Glutamatergic neuron (in vitro differentiated cells): ENCODE data around the gene SSRP1. TPM values are rescaled to one million over a fixed set of nuclear protein-coding genes. Genes with fewer than 3 reads are reported as not detected.
A peak's percentile ranks its signal among the peaks of the same experiment; 100 is the strongest.

Source experiments
- DNase-seq: peaks from one replicate; pipeline ENCODE4 v3.0.0; 2022
- H3K27ac Mint-ChIP-seq: one replicate; pipeline ENCODE4 v1.8.0; 2020; ENCODE audit warnings: mild to moderate bottlenecking, mixed read lengths, inconsistent platforms; ENCODE audit not compliant: unreplicated experiment
- H3K27me3 Mint-ChIP-seq: one replicate; pipeline ENCODE4 v1.8.0; 2020; ENCODE audit warnings: mild to moderate bottlenecking, moderate library complexity, mixed read lengths, inconsistent platforms; ENCODE audit not compliant: unreplicated experiment
- H3K36me3 Mint-ChIP-seq: one replicate; pipeline ENCODE4 v1.8.0; 2020; ENCODE audit warnings: mild to moderate bottlenecking, mixed read lengths, inconsistent platforms; ENCODE audit not compliant: unreplicated experiment
- H3K4me1 Mint-ChIP-seq: one replicate; pipeline ENCODE4 v1.8.0; 2020; ENCODE audit warnings: mild to moderate bottlenecking, low read depth, mixed read lengths, inconsistent platforms; ENCODE audit not compliant: unreplicated experiment
- H3K4me3 Mint-ChIP-seq: one replicate; pipeline ENCODE4 v1.8.0; 2020; ENCODE audit warnings: mild to moderate bottlenecking, mixed read lengths, inconsistent platforms; ENCODE audit not compliant: unreplicated experiment
- H3K9me3 Mint-ChIP-seq: one replicate; pipeline ENCODE4 v1.8.0; 2020; ENCODE audit warnings: mild to moderate bottlenecking, moderate library complexity, mixed read lengths, inconsistent platforms; ENCODE audit not compliant: unreplicated experiment
- CTCF ChIP-seq: fragments of 200-600 bp; sonication (generic); IDR thresholded peaks from one replicate; pipeline ENCODE4 v1.5.0; 2021; ENCODE audit not compliant: partially characterized antibody, unreplicated experiment
- total RNA-seq: library from RNA; stranded (reverse); fragmentation: NEBNext Ultra II Directional; extraction: Animal tissue kit (Norgen Biotek cat#: 25700); gene quantifications from one replicate; pipeline ENCODE4 v1.2.1, GENCODE V29; 2021; ENCODE audit not compliant: unreplicated experiment

SSRP1 gene
- total RNA-seq, 1 donor from 2014 or later, result 91.4 TPM

- no peak for DNase-seq
- H3K4me3 Mint-ChIP-seq, result no peak overlapping the region
Measured at GRCh38 chr11:57370941-57371340, 35.2 kb upstream of the SSRP1 start.

GRCh38 chr11:57370251-57370650 is 34.6 kb upstream of the SSRP1 start:
- no peak overlapping the region for H3K27ac Mint-ChIP-seq
- DNase-seq, result no peak
- H3K4me1 Mint-ChIP-seq, result peaks cover 4% of the 10 kb centered on the region
- peaks cover 22% of the 10 kb centered on the region for H3K9me3 Mint-ChIP-seq
- no peak overlapping the region for H3K4me3 Mint-ChIP-seq
- H3K27me3 Mint-ChIP-seq, result peaks cover 19% of the 10 kb centered on the region
- no peak for TF ChIP-seq CTCF
- peaks cover 16% of the 10 kb centered on the region for H3K36me3 Mint-ChIP-seq

More at GRCh38 chr11:57370941-57371340, 35.2 kb upstream of the SSRP1 start:
- no peak overlapping the region for H3K27ac Mint-ChIP-seq
- peaks cover 4% of the 10 kb centered on the region for H3K4me1 Mint-ChIP-seq
- H3K9me3 Mint-ChIP-seq, result peaks cover 19% of the 10 kb centered on the region
- peaks cover 10% of the 10 kb centered on the region for H3K36me3 Mint-ChIP-seq
- no peak for TF ChIP-seq CTCF
- peaks cover 18% of the 10 kb centered on the region for H3K27me3 Mint-ChIP-seq

- Mint-ChIP-seq H3K27ac (no peak overlapping the region), H3K4me3 (no peak overlapping the region), H3K4me1 (peaks cover 6% of the 10 kb centered on the region), H3K36me3 (peaks cover 24% of the 10 kb centered on the region), H3K9me3 (peaks cover 20% of the 10 kb centered on the region), H3K27me3 (peaks cover 19% of the 10 kb centered on the region)
- no peak for DNase-seq
- no peak for TF ChIP-seq CTCF
Measured at GRCh38 chr11:57368845-57369232, 33.1 kb upstream of the SSRP1 start.

GRCh38 chr11:57368106-57368844 is 32.6 kb upstream of the SSRP1 start:
- Mint-ChIP-seq H3K4me1 (peaks cover 6% of the 10 kb centered on the region), H3K27ac (no peak overlapping the region), H3K4me3 (no peak overlapping the region), H3K9me3 (peaks cover 15% of the 10 kb centered on the region), H3K27me3 (peaks cover 15% of the 10 kb centered on the region), H3K36me3 (peaks cover 24% of the 10 kb centered on the region)
- no peak for TF ChIP-seq CTCF
- no peak for DNase-seq

- Mint-ChIP-seq H3K27me3 (peaks cover 16% of the 10 kb centered on the region), H3K4me3 (no peak overlapping the region), H3K27ac (peak overlapping the region; percentile 6), H3K9me3 (peaks cover 17% of the 10 kb centered on the region), H3K4me1 (peaks cover 2% of the 10 kb centered on the region), H3K36me3 (peaks cover 32% of the 10 kb centered on the region)
- DNase-seq, result no peak
- no peak for TF ChIP-seq CTCF
Measured at GRCh38 chr11:57364851-57365660, 29.4 kb upstream of the SSRP1 start.
